ENCODE results near the gene CFAP410.
A peak's percentile ranks its signal among the peaks of the same experiment; 100 is the strongest.

Gene CFAP410

GRCh38 chr21:44297525-44298290, 41.5 kb downstream of the CFAP410 start:
- peak; percentile 10 to 17 for DNase-seq

DNA sequence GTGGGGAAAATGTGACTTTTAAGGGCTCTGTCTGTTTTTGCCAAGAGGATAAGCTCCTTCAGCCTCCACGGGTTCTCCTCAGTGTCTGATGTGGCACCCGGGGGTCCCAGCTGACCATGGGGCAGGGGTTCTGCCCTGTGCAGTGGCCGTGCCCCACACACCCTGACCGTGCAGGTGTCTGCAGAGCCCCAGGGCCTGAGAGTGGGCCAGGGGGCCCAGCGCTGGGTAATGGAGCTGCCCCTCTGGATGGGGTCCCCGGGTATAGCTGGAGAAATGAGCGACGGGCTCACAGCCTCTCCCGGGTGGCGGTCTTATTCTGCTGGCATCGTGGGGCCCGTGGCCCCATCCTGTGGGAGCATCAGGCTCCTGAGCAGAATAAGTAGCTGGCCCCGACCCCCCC, 42.3 kb downstream of the CFAP410 start:
- no peak for DNase-seq

GRCh38 chr21:44296103-44296519, 43.1 kb downstream of the CFAP410 start:
- DNase-seq: no peak

GRCh38 chr21:44295646-44296045, 43.5 kb downstream of the CFAP410 start:
- no peak for DNase-seq

DNA sequence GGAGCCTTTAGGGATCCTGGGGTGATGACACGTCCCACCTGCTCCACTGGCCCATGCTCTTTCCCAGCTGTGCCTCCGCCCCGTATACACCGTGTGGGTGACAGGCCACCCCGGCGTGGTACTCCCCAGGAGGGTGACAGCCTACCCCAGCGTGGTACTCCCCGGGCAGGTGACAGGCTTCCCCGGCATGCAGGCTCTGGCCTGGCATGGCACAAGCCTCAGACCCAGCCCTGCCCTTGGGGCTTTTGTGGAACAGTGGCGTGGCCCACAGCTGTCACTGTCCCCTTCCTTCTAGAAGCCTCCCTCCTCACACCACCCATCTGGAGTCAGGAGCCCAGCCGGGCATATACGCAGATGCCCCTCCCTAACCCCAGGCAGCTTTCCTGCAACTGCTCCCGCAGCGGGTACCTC, 44.0 kb downstream of the CFAP410 start:
- no peak for DNase-seq

- no peak for DNase-seq
Observed at GRCh38 chr21:44294391-44295162, 44.6 kb downstream of the CFAP410 start.

DNA sequence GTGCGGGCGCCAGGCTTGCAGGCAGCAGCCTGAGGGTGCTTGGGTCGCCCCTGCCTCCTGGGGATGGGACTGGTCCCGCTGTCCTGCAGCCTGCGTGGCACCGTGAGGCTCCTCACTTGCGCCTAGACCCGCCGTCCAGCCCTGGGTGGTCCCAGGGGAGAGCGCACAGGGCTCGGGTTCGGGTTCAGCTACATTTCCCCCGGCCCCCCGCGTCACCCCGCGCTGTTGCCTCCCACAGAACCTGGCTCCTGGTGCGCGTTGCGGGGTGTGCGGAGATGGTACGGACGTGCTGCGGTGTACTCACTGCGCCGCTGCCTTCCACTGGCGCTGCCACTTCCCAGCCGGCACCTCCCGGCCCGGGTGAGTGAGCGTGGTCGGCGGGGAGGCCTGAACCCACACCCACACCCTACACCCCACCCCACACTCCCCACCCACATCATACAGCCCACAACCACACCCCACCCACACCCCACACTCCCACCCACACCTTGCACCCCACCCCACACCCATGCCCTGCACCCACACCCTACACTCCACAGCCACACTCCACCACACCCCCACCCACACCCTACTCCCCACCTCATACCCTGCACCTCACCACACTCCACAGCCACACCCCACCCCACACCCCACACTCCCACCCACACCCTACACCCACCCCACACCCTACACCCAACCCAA, 45.5 kb downstream of the CFAP410 start:
- no peak for DNase-seq

GRCh38 chr21:44292812-44293195, 46.4 kb downstream of the CFAP410 start:
- no peak for DNase-seq

- no peak for DNase-seq
Observed at GRCh38 chr21:44291936-44292811, 47.0 kb downstream of the CFAP410 start.

DNA sequence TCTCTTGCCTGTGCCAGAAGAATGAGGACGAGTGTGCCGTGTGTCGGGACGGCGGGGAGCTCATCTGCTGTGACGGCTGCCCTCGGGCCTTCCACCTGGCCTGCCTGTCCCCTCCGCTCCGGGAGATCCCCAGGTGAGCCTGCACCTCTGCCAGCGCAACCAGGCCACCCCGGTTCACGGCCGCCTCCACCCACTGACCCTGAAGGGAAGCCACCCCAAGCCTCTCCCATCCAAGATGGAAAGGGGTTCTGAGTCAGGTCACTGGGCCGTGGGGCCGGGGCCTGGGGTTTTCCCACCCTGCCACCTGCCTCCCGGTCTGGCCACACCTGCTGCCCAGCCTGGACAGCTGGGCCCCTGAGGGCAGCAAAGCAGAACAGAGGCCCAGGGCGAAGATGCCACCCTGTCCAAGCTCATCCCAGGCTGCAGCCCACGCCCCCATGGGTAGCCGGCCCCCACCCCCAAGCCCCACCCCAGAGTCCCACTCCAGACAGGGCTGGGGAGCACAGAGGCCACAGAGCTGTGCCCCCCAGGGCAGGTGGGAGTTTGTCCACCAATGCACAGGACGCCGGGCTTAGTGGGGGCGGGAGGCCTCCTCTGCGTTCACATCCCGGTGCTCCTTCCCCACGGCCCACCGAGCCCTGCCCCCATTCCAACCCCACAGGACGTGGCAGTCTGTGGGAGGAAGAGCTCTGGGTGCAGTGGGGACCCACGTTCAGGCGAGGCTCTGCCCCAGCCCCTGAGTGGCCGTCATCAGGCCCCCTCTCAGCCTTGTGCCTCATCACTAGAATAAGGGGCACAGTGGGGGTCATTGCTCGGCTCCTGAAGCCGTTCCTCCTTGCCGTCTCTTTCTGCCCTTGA, 47.9 kb downstream of the CFAP410 start:
- DNase-seq: no peak

GRCh38 chr21:44290327-44291077, 48.7 kb downstream of the CFAP410 start:
- no peak for DNase-seq

- no peak for DNase-seq
Observed at GRCh38 chr21:44289381-44290010, 49.7 kb downstream of the CFAP410 start.

DNA sequence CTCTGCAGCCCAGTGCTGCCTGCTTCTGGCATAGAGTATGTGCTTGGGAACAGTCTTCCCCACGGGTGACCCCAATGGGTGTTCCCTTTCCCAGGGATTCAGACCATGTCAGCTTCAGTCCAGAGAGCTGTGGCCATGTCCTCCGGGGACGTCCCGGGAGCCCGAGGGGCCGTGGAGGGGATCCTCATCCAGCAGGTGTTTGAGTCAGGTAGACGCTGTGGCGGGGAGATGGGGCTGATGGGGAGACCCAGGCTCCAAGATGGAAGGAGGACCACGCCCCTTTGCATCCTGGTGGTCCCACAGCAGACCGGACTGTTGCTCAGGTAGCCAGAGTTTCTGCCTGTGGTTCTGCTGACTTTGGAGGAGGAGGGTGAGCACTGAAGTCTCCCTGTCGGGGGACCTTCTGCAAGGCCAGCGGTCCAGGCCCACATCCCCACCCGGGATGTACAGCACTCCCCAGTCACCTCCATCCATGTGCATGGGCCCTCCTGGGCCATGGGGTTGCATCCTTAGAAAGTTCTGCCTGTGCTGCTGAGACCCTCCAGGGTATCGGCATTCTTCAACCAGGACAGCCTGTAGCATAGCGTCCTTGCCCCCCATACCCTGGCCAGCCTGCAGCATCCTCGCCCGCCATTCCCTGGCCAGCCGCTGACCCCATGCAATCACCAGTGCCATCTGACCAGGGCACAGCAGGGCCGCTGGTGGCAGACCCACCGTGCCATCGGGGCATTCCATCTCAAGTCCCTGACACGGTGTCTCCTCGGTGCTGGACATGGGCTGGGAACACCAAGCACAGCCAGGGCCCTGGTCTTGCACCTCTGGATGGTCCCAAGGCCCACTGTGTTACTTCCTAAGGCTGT, 50.7 kb downstream of the CFAP410 start:
- no peak for DNase-seq

DNA sequence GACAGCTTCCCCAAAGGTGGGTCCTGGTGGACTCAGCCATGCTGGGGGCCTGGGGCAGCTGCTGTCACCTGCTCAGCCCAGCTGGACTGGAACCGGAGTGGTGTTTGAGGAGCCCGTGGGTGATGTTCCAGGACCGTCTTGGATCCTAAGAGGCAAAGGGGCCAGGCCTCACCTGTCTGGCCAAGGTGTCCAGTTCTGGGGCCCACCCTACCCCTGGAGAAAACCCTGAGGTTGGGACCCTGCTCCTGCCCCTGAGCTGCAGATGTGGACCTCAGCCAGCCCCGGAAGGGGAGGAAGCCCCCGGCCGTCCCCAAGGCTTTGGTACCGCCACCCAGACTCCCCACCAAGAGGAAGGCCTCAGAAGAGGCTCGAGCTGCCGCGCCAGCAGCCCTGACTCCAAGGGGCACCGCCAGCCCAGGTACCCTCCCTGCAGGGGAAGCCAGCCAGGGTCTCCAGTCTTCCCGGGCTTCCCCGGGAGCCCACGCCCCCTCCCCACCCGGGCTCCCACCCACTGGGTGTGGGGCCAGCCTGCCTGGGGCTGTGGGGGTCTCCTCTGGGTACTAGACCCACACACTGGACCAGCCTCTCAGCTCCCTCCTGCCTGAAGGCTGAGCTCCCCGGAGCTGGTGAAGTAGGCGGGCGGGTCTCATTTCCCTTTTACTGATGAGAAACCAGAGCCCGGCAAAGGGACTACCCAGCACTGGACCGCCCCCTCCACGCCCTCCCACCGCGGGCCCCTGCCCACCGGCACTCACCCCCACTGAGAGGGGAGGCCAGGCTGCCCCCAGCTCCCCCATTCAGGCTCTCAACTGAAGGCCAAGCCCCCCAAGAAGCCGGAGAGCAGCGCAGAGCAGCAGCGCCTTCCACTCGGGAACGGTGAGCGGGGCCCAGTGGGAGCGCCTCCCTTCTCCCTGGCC, 52.2 kb downstream of the CFAP410 start:
- DNase-seq: no peak

GRCh38 chr21:44286086-44286715, 53.0 kb downstream of the CFAP410 start:
- no peak for DNase-seq

- DNase-seq: no peak
Observed at GRCh38 chr21:44285138-44285992, 53.8 kb downstream of the CFAP410 start, which contains the start of gene AIRE. AIRE (plus strand) TSS chr21:44285876; CDS start chr21:44286007, 131 bp downstream.

DNA sequence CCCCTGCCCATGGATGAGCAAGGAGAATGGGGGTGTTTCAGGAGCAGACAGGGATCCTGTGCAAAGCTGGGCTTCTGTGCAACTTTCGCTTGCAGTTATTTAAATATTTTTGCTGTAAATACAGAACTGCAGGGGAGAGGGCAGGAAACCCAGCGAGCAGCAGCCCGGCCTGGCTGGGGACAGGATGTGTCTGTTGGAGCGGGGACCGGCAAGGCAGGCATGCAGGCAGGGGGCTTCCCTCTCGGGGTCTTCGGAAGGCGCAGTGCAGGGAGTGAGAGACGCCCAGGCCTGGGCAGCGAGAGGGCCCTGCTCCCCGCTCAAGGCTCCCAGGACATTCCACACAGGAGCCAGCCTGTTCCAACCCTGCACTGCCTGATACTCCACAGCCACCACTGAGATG, 55.2 kb downstream of the CFAP410 start:
- DNase-seq: no peak

Measured in cerebellar nuclear complex (tissue), 1 donor.